Stimulated activated CD8-positive, alpha-beta memory T cell treated with anti-CD3 and anti-CD28 coated beads, Interleukin-15, amount 100 ng/mL, for 24 hours (primary cell): ENCODE data around the gene POLR2L.

ENCODE experiments used
- DNase-seq: peaks from one replicate; pipeline ENCODE4 v3.0.0-alpha.2; 2020; ENCODE audit warnings: low read depth

POLR2L gene

DNA sequence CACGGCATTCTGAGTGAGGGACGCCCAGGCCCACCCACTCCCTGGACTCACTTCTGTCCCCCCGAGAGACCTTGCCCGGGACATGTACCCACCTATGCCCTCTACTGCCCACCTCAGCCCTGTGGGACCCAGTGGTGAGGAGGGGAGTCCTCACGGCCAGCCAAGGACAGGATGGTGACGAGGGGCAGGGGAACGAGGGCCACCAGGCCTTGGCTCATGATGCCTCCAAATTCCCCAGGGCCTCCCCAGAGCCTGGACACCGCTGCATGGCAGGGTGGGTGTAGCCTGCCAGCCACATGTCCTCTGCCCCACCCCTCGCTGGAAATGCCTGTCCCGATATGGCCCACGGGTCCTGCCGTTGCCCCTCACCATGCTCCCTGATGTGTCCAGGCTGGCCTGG is 26.5 kb upstream of the POLR2L start:
- DNase-seq, result no peak

DNA sequence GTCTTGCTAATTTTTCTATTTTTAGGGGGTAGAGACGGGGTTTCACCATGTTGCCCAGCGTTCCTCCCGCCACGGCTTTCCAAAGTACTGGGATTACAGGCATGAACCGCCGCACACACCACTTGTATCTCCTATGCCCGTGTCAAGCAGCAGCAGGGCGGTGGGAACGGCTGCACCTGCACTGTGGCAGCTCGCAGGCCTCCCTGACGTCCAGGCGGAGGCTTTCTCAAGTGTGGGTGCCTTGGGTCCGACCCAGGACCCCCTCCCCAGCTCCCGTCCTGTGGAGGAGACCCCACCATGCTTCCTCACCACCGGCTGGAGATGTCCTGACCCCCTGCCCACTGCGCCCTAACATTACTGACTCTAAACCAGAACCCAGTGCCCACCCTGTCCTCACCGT is 26.1 kb upstream of the POLR2L start:
- no peak for DNase-seq

- no peak for DNase-seq
Measured at GRCh38 chr11:867856-868358, 25.6 kb upstream of the POLR2L start.

GRCh38 chr11:866481-866880 is 24.2 kb upstream of the POLR2L start:
- DNase-seq, result no peak

- DNase-seq, result no peak
Measured at GRCh38 chr11:865462-866430, 23.4 kb upstream of the POLR2L start.

GRCh38 chr11:864898-865297 is 22.6 kb upstream of the POLR2L start:
- no peak for DNase-seq

GRCh38 chr11:863910-864827 is 21.8 kb upstream of the POLR2L start:
- DNase-seq, result no peak

- no peak for DNase-seq
Measured at GRCh38 chr11:863023-863909, 20.9 kb upstream of the POLR2L start.

- DNase-seq, result no peak
Measured at GRCh38 chr11:862696-863022, 20.3 kb upstream of the POLR2L start.

DNA sequence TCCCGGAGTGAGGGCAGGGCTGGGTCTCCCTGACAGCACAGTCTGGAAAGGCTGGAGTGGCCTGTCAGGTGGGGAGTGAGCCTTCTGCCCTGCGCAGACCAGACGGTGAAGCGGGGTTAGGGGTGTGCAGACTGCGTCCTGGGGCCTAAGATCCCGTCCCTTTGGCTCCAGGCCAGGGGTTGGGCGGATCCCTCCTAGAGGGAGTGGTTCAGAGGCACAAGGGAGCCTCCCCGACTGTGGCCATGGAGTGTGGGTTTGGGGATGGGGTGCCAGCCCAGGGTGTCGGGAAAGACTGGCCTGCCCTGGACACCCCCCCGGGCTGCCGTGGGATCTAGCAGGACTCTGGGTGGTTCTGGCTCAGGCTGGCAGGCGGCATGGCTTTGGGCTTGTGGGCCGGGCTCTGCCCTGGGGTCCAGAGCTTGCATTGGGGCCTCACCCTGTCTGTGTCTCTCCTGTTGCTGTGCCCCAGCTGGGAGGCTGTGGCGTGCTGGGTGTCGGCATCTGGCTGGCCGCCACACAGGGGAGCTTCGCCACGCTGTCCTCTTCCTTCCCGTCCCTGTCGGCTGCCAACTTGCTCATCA is 19.8 kb upstream of the POLR2L start:
- DNase-seq, result no peak

DNA sequence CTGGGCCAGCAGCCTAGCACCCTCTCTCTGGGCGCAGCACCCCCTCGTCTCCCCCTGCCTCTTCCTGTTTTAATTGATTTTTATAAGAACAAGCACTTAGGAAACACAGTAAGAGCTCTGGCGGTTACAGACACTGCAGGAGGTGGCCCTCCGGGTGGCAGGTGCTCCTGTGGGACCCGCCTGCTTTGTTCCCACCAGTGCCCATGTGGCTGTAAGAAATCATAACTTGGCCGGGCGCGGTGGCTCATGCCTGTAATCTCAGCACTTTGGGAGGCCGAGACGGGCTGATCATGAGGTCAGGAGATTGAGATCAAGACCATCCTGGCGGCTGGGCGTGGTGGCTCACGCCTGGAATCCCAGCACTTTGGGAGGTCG is 18.8 kb upstream of the POLR2L start:
- no peak for DNase-seq

DNA sequence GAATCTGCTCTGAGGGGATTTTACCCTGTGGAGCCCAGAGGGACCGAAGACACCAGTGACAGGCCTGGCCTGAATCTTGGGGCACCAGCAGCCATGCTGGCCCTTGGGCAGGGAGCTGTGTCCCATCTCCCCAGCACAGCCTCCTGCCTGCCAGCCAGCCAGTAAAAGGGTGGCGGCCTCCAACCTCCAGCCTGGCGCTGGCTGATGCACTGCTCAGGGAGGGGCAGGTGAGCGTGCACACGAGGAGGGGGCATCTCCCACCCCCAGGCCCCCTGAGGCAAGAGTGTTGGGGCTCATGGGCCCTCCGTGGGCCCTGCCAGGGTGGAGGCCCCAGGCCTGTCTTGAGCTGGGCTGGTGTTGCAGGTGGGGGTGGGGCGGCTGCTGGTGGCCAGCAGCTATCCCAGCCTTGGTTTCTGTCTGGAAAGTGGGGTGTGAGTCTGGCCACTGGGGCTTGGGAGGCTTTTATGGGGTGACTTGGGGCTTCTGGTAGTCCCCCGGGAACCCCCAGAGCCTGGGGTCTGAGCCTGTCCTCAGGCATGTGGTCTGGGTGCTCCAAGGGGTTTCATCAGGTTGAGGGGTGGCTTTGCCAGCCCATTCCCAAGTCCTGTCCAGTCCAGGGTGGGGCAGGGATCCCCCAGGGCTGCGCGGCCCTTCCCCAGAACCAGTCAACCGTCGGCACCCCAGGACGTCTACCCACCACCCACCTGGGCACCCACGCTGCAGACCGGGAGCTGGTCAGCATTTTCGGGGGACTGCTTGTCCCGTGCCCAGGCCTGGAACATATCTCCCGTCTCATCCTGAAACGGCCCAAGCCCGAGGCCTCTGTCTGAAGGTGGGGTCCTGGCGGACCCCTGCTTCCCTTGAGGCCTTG is 18.1 kb upstream of the POLR2L start:
- DNase-seq, result no peak

DNA sequence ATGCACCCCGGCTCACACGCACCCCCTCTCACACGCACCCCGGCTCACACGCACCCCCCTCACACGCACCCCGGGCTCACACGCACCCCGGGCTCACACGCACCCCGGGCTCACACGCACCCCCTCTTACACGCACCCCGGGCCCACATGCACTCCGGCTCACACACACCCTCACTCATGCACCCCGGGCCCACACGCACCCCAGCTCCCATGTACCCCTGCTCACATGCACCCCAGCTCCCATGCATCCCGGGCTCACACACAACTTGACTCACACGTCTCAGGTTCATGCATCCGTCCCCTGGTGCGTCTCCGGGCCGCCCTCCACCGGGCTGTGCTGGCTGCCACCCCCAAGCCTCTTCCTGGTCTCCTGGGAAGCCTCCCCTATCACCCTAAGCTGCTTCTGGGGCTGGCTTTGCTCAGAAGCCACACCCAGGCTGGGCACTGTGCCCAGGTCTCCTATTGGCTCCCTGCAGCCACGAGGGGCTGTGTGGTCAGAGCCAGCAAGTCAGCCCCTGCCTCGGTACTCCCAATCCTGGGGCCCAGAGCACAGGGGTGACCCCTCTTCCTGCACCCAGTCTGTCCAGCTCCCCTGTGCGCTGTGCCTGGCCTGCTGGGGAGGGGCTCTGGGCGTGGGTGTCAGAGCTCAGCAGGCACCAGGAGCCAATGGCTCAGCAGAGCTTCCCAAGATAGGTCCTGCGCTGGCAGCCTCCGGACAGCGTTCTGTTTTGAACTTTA is 17.2 kb upstream of the POLR2L start:
- DNase-seq, result no peak

DNA sequence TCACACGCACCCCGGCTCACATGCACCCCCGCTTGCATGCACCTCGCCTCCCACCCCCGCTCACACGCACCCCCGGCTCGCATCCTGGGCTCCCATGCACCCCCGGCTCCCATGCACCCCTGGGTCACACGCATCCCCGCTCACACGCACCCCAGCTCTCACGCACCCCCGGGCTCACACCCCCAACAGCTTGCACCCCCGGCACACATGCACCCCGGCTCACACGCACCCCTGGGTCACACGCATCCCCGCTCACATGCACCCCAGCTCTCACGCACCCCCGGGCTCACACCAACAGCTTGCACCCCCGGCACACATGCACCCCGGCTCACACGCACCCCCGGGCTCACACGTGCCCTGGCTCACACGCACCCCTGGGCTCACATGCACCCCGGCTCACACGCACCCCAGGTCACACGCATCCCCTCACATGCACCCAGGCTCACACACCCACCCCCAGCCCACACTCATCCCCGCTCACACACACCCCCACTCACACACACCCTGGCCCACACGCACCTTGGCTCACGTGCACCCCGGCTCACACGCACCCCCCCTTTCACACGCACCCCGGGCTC is 16.5 kb upstream of the POLR2L start:
- no peak for DNase-seq

- DNase-seq, result no peak
Measured at GRCh38 chr11:858053-858761, 15.9 kb upstream of the POLR2L start.

DNA sequence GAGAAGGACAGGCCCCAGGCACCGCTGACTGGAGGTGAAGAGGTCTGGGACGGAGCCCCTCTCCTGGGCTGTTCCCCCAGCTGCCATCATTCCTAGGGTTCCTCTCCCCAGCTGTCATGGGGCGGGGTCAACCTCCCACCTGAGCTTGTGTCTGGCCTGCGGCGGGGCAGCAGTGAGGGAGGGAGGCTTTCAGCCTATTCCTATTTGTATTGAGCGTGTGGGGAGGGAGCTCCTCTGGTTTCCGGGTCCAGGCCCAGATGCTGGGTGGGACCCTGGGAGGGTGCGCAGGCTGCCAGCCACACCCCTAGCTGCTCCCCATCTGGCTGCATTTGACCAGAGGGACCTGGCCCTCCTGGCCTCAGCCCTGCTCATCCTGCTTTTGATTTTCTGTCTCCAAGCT is 14.1 kb upstream of the POLR2L start:
- no peak for DNase-seq

DNA sequence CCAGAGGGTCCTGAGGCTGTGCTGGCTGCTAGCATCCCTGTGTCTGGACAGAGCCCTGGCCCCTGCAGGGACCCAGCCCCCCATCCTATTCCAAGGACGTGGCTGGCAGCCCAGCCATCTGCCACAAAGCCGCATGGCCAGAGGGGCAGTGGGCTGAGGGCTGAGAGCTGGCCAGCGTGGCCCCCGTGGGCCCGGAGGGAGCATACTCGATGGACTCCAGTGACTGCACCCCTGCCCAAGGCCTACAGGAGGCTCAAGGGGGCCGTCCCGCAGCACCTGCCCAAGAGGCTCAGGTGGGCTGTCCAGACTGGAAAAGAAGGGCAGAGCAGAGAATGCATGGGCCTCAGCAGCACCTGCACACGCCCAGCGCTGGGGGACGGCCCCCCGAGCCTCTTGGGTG is 13.5 kb upstream of the POLR2L start:
- DNase-seq, result no peak

DNA sequence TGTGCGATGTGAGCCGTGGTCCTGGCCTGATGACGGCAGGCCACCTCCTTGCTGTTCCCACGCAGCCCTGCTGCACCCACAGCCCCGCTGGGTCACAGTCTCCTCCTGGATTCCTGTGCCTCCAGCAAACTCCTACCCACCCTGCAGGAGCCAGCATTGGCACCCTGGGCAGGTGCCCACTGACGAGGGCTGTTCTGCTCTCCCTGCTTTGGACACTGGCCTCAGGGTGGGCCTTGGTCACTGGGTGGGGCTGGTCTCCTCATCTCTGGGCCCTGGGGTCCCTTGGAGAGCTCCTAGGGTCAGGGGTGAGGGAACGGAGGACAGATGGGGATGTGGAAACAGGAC is 13.0 kb upstream of the POLR2L start:
- no peak for DNase-seq
